C1 segment of cervical spinal cord (tissue), 14 donors: ENCODE data around the gene GALNS.
A peak's percentile ranks its signal among the peaks of the same experiment; 100 is the strongest.

Experiments used
- DNase-seq, 14 donors: peaks; one replicate each; lab custom pipeline; 2025; lab: John Stamatoyannopoulos, UW

Gene GALNS

DNA sequence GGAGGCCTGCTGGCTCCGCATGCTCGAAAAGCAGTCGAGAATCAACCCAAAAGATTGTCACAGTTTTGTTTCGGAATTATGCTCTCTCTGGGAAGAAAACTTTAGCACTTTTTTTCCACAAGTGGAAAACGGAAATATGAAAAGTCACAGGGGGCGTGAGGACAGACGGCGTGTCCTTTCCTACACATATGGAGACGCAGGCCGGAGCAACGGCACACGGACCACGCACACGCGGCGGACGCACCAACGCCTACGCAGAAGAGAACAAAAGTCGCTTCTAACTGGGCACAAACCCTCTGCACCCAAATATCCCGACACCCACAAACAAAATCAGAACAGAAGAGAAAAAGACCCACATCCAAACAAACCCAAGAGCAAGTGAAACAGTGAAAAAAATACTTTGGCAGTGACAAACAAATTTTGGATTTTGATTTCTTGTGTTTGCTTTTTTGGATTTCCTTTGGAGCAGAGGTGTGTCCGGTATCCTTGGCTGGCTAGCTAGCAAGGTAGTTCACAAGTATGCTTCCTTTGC lies 19.0 kb upstream of the GALNS start:
- no peak for DNase-seq

DNA sequence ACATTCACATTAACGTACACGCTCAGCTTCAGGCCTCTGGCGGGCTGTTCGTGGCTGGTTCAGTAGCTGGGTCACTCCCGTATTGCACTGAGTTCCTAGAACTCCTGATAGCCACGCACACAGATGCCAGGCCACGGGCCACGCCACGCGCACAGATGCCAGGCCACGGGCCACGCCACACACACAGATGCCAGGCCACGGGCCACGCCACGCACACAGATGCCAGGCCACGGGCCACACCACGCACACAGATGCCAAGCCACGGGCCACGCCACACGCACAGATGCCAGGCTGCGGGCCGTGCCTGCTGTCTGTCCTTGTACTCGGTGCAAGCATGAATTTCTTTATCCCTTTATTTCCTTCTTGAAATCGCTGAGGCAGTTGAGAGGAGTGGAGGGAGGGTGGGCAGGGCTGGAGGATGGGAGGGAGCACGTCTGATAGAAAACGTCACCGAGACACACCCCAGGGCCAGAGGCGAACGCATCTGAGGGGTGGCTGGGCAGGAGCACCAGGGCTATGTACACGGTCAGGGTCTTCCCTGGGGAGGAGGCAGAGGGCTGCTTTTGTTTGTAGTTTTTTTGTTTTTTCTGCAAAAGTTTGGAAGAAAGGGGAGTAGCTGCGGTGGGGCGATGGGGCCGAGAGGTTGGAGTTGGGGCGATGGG lies 18.3 kb upstream of the GALNS start:
- DNase-seq, result no peak

DNA sequence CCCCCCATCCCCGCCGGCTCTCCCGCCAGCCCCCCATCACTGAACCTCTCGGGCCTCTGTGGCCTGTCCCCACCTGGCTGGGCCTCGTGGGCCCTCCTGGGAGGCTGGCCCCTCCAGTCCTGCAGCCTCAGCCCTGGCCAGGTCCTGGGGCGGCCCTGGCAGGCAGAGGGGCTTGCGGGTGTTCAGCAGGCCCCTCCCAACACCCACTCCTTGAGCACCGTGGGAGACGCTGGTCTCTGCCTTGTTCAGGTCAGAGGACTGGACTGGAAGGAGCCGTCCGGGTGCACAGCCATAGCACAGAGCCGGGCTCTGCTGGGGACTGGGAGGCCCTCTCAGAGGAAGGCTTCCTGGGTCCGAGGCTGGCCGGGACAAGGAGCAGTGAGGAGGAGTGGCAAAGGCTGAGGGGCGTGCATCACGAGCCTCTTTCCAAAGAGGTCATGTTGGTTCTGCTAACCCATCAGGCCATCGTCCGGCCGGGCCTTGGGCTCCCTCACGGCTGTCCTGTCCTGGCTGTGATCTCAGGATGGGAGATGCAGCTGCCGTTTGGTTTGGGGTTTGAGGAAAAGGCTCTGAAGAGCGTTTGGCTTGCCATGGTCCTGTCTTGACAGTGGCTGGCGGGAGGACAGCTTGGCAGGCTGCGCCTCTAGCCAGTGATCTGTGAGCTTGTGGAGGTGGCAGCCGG lies 16.0 kb upstream of the GALNS start:
- DNase-seq, result peak in 1 of 14 donors; percentile 52

DNA sequence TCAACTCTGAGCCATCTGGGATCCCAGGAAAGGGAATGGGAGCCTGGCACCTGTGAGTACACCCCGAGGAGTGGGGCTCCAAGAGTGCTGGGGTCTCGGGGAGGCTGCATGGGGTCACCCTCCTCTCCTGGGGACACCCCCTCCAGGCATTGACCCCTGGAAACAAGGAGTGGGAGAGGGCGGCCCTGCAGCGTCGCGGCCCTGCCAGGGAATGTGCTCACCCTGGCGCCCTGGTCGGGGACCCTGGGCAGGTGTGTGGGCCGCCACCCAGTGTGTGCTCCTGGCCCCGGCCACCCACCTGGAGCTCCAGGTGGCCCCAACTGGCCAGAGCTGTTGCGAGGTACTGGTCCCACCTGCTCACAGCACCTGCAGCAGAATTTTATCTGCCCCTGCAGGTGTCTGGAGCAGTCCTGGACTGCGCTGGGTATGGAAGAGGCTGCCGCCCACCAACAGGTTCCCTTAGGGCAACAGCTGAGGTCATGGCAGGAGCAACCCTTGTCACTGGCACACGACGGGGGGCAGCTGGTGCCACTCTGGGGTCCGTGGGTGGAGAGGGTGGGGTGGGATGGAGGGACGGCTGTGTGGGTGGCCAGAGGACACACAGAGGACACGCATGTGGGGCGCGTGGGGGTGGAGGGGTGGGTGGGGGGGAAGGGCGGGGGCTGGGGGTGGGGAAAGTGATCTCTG lies 15.1 kb upstream of the GALNS start:
- DNase-seq, result no peak

DNA sequence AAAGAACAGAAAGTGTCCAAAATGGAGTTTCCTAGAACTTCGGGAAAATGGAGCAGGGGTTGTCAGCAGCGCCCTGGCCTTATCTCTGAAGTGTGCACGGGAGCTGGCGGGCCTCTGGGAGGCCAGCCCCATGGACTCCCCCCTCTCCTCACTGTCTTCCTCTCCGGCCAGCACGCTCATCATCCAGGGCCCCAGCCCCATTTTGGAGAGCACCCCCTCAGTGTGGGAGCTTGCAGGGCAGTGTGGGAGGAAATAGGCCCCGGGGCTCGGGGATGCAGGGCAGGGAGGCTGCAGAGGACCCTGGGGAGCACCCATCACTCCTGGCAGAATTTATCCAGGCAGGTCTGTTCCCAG lies 14.6 kb upstream of the GALNS start:
- DNase-seq, result no peak

DNA sequence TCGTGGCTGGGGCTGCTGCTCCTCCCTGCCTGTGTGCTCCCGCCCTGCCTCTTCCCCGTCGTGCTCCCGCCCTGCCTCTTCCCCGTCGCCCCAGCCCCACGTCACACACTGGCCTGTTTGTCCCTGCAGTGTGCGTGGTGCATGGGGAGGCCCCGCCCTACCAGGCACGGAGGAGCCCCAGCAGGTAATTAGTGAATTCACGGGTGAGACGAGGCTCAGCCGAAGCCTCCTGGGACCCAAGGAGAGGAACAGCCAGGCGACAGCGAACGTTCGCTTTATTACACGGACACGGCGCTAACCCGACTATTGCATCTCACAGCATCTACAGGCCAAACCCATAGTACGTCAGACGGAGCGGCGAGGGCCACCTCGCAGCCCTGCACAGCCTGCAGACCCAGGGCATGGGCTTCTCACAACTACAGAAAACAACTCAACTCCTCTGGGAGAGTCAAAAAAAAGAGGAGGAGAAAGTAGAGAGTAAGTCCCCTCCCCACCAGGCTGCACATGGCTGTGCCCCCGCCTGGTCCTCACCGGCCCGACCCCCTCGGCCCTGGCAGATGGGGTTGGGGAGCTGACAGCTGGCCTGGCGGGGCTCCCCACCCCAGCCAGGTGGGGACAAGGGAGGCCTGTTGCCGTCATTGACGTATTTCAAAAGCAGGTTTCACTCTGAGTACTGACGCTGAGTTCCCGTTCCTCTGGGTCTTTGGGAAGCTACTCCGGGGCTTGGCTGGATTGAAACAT lies 14.0 kb upstream of the GALNS start:
- DNase-seq, result no peak

DNA sequence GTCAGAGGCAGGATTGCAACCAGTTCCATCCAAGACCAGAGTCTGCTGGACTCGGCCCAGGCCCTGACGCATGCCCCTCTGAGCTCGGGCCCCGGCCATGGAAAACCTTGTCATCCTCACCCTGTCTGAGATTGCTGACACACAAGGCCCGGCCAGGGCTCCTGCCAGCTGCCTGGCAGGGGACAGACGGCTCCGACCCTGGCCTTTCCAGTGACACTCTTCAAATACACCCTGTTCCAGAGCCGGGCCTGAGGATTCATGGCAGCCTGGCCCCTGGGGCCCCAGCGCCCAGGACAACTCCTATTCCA lies 12.9 kb upstream of the GALNS start:
- DNase-seq, result peak in 1 of 14 donors; percentile 61

DNA sequence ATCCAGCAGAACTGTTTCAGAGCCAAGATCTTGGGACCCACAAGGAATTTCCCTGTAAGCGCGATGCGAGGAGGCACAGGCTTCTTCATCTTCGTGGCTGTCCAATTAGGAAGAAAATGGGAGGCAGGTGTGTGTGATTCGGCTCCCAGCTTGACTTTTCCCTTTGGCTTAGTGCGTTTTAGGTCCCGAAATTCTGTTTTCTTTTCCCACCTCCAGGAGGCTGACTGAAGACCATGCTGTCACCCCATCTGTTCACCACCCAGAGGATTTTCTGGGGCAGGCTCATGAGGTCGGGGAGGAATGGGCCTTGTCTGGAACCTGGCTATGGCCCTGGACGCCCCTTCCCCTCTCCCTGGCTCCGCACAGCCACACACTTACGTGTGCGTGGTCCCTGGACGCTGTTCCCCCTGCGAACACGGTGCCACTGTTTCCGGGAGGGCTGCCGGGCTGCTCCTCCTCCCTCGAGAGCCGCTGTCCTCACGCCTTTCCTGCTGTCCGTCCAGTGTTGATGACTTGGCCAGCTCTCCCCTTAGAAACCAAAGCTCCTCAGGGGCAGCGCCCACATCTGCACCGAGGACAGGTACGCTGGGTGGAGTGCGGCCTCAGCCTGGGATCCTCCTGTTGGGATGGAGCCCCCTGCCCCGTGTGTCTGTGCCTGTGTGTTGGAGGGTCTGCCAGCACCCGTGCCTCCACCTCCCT lies 12.4 kb upstream of the GALNS start:
- DNase-seq, result peak in 1 of 14 donors; percentile 80

DNA sequence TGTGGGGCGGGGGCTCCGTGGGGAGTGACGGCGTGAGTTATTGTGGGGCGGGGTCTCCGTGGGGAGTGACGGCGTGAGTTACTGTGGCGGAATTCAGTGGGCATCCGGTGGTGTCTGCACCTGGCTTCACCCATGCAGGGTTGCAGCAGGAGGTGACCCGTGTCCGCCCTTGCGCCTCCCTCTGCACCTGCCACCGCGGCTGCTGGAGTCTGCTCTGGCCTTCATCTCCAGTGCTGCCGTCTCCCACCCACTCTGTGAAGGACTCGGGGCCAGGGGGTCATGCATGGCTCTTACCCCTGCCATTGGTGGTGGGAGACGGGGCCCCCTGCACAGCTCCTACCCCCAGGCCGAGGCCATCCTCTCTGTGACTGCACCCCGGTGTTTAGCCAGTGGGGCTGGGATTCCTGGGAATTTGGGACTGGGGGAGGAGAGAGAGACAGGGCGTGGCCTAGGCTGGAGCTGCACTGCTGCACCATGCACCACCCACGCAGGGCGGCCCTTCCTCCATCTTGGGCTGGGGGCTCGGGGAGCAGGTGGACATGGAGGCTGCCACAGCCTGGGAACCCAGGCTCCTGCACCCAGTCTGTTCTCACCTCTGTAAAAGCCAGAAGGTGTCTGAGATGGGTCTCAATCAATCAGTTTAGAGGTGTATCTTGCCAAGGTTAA lies 11.0 kb upstream of the GALNS start:
- no peak for DNase-seq

DNA sequence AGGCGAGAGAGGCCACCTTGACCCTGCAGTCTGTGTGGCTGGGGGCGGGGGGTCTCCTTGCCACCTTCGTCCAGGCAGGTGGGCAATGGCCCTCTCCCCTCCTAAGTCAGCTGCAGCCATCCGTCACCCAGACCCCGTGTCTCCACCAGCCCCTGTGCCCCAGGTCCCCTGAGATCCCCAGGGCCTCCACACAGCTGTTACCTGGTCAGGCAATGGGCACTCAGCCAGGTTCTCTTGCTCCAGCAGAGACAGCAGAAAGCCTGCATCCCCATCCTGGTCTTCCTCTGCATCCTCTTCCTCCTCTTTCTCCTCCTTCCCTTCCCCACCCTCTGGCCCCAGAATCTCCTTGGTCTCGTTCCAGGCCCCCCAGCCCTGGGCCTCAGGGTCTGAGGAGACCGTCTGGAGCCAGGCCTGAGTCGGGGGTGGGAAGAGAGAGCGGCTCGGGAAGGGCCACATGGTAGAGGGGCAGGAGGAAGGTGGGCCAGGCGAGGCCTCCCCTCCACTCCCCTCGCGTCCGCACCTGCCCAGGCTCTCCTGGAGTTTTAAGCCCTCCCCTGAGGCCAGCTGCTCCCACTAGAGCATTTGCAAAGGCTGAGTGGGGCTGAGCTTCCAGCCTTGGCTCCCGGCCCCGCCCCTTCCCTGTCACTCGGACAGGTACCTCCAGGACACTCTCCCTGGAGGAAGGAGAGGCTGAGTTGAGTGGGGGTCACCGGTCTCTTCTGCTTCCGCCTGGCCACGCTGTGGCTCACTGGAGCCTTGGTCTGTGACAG lies 9.6 kb upstream of the GALNS start, which contains the start of gene PABPN1L:
TSS of gene PABPN1L (minus strand) at position 510 of the 770 bp plus-strand sequence. CDS start at position 456, 54 bp downstream.
- no peak for DNase-seq

DNA sequence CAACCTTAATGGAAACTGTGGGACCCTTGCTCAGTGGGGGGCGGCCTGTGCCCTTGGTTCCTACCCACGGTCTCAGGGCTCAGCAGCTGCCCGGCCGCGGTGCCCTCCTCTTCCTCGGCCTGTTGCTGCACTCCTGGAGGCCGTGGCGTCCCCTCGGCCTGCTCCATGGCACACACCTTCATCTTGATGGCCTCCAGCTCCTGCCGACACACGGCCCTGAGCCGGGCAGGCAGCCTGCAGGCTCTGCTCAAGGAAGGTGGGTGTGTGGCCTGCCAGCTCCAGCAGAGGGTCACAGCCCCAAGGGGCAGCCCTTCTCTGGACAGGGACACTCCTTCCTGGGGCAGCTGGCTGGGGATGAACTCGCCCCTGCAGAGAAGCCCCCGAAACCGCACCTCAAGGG lies 9.0 kb upstream of the GALNS start:
- DNase-seq, result no peak

DNA sequence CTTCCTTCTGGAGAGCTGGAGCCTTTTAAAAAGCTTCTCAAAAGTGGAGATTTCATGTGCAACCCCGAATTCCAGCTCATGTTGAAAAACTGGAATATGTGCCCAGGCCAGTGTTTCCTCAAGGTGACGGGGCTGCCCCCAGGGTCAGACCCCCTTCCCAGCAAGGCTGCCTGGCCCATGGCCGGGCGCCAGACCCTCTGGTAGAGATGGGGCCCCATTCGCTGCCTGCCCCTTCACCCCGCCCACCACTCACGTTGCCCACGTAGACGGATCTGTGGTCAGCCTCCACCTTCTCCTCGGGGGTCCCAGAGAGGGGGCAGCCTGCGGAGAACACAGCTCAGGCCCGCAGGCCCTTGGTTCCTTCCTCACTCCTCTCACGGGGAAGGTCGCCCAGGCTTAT lies 8.6 kb upstream of the GALNS start:
- no peak for DNase-seq

DNA sequence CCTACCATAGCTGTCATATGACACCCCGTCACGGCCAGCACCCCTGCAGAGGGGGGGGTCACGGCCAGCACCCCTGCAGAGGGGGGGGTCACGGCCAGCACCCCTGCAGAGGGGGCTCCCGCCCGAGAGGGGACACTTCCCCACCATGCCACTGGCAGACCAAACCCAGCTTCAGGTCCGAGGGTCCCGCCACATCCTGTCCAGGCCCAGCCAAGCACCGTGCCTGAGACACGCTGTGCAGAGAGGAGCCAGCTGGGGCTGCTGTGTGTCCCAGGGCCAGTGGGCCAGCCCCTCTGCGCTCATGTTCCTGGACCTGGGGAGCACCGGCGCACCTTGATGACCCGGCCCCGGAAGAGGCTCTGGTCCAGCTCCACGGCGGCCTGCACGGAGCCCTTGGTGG lies 7.8 kb upstream of the GALNS start:
- DNase-seq, result no peak

DNA sequence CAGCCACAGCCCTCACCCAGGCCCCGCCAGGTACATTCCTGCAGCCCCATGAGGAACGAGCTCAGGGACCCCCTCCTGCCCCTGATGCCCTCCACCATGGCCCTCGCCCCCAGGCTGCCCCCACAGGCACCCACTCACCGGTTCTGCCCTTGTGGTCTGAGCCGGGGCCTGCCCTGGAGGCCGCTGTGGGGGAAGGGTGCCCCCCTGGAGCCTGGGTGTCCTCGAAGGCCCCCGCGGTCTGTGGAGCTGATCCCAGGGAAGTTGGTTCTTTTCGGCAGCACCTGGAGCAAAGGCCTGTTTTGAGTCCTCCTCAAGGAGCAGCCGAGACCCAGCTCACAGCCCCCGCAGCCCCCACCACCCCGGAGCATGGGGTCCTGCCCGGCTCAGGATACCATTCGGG lies 7.4 kb upstream of the GALNS start:
- no peak for DNase-seq

DNA sequence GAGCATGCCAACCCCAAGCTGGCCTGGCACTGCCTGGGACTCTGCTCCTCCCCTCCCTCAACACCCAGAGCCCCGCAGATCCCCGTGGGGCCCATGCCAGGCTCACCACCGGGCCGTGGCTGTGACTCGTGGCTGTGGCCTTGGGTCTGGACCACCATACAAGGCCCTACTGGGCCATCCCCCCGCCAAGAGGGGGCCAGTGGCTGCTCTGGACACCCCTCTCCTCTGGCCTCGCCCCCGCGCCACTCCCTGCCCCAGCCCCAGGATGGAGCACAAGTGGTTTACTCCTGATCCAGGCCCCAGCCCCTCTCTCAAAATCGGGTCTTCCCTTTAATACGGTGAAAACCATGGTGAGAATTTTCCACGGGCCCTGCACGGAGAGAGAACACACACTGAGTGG lies 6.7 kb upstream of the GALNS start:
- no peak for DNase-seq

DNA sequence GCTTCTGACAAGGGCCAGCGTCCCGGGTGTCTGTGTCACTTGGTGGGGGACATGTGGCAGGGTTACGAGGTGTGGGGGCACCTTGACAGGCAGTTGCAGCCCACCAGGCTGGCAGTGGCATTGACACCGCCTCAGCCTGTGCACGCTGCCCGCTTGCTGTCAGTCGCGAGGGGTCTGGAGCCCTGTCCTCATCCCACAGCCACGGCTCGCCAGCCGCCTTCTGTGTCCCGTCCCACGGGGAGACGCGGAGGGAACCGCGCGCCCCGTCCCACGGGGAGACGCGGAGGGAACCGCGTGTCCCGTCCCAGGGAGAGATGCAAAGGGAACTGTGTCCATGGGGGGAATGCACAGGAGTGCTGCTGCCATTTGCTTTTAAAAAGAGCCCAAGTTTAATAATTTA lies 6.2 kb upstream of the GALNS start:
- DNase-seq, result no peak

DNA sequence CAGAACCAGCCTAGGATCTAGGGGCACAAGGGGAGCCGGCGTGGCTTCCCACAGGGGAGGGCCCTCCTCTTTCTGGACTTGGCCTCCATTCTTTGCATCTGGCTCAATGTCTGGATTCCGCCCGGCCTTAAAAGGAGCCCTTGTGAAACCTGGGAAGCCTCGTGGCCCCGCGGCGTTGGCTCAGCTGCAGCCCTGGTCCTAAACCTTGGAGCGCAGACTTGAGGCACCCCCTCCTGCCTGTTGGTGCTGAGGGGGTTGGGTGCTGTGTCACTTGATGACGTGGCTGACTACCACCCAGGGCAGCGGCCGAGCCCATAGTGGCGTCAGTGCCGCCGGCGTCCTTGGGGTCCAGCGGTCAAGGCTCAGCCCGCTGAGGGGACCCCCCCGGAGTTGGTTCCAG lies 4.6 kb upstream of the GALNS start:
- DNase-seq, result no peak

DNA sequence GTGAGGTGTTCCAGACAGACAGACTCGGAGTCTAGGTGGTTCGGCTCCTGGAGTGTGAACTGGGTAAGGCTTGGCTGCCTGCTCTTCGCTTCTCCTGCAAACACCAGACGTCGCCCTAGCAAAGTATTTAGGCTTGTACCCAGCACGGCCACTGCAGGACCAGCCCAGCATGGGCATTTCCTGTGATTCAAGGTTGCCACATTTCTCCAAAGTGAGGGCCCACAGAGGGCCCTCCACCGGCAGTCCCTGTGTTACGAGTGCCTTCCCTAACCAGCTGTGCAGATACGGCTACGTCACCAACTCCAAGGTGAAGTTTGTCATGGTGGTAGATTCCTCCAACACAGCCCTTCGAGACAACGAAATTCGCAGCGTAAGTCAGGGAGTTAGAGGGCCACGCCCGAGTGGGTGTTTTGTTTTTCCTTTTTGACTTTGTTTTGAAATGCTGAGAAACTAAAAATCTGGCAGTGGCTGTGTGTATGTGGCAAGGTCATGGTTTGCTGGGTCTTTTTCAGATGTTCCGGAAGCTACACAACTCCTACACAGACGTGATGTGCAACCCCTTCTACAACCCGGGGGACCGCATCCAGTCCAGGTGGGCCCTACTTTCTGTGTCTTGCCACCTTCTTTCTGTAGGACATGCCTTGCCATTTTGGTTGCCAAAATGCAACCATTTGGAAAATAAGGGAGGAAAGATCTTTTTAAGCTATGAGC lies 2.8 kb upstream of the GALNS start:
- no peak for DNase-seq

DNA sequence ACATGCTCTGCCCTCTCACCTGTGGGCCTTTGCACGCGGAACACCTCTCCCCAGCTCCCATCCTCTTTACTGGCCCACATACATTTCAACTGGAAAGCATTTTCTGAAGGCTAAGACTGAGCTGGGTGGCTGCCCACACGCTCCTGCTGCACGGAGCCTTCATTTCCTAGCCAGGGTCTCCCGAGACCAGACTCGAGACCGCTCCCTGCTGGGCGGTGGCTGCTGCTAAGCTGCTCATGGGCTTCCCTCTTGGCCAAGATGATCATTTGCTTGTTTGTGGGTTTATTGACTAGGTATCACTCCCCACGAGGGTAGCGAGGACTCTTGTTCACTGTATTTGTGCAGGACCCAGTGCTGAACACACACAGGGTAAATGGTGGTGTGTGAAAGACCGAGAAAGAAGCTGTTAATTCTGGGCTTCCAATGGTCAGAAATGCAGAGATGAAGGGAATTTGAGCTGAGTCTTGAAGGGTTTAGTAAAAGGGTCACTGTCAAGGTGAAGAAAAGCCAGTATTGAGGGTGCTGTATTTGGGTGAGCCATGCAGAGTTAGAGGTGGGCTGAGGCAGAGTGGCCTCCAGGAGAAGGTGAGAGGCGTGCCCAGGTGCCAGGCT lies 1.1 kb upstream of the GALNS start:
- DNase-seq, result peak in 13 of 14 donors; percentile 18 to 73 (median 55)
